NCI-H1694 (cell line): Measurements from ENCODE around the gene GRIN2A.

ENCODE experiments used
- DNase-seq: peaks from one replicate; lab custom pipeline; 2025; lab: John Stamatoyannopoulos, UW

The GRIN2A gene

GRCh38 chr16:10181196-10182162 is 749 bp downstream of the GRIN2A start:
- DNase-seq, result peak; percentile 18

- DNase-seq, result no peak
Measured at GRCh38 chr16:10180771-10181163, 1.5 kb downstream of the GRIN2A start.

GRCh38 chr16:10180042-10180770 is 2.0 kb downstream of the GRIN2A start:
- DNase-seq, result no peak

GRCh38 chr16:10178526-10178925 is 3.7 kb downstream of the GRIN2A start:
- no peak for DNase-seq

GRCh38 chr16:10178080-10178479 is 4.1 kb downstream of the GRIN2A start:
- no peak for DNase-seq

- no peak for DNase-seq
Measured at GRCh38 chr16:10172848-10173655, 9.2 kb downstream of the GRIN2A start.

GRCh38 chr16:10171221-10171620 is 11.0 kb downstream of the GRIN2A start:
- DNase-seq, result no peak

GRCh38 chr16:10169904-10170410 is 12.3 kb downstream of the GRIN2A start:
- DNase-seq, result no peak

- no peak for DNase-seq
Measured at GRCh38 chr16:10169031-10169430, 13.2 kb downstream of the GRIN2A start.

GRCh38 chr16:10168258-10168657 is 14.0 kb downstream of the GRIN2A start:
- DNase-seq, result no peak

- DNase-seq, result no peak
Measured at GRCh38 chr16:10165643-10166042, 16.6 kb downstream of the GRIN2A start.

- DNase-seq, result no peak
Measured at GRCh38 chr16:10162981-10163380, 19.2 kb downstream of the GRIN2A start.

GRCh38 chr16:10156099-10156498 is 26.1 kb downstream of the GRIN2A start:
- no peak for DNase-seq

- no peak for DNase-seq
Measured at GRCh38 chr16:10154389-10154788, 27.8 kb downstream of the GRIN2A start.

- no peak for DNase-seq
Measured at GRCh38 chr16:10153985-10154384, 28.2 kb downstream of the GRIN2A start.

GRCh38 chr16:10151718-10152117 is 30.5 kb downstream of the GRIN2A start:
- no peak for DNase-seq

- DNase-seq, result no peak
Measured at GRCh38 chr16:10150906-10151305, 31.3 kb downstream of the GRIN2A start.

GRCh38 chr16:10145542-10146035 is 36.6 kb downstream of the GRIN2A start:
- DNase-seq, result no peak

GRCh38 chr16:10141671-10142070 is 40.6 kb downstream of the GRIN2A start:
- no peak for DNase-seq

- no peak for DNase-seq
Measured at GRCh38 chr16:10138881-10139280, 43.3 kb downstream of the GRIN2A start.

- DNase-seq, result no peak
Measured at GRCh38 chr16:10137341-10137740, 44.9 kb downstream of the GRIN2A start.

GRCh38 chr16:10136916-10137315 is 45.3 kb downstream of the GRIN2A start:
- no peak for DNase-seq
